ENCODE measurements around the gene CDC42BPA. TPM values are rescaled to one million over a fixed set of nuclear protein-coding genes. Genes with fewer than 3 reads are reported as not detected.

CDC42BPA gene
- total RNA-seq, 1 experiment from 2014 or later, result 102 TPM

GRCh38 chr1:226995365-226996332 lies 322.6 kb downstream of the CDC42BPA start:
- no peak for TF ChIP-seq CTCF (IDR thresholded peaks at IDR 0.05; ENCODE audit: unreplicated experiment)
- POLR2A ChIA-PET, result interaction anchor here (0.6 to 1.2 kb wide), 2 partner anchors 15 to 55 kb away, joined by 3 read pairs; partner anchors contain the start of gene COQ8A
- CTCF ChIA-PET, result interaction anchor here (0.7 to 0.8 kb wide), 2 partner anchors 82 to 443 kb away, joined by 3 read pairs; no protein-coding TSS in a partner anchor
- no TSS peak for BruUV-seq (replicated peaks)
- Mint-ChIP-seq H3K27ac (ENCODE audit: low read depth, unreplicated experiment) (no peak overlapping the region), H3K9me3 (ENCODE audit: unreplicated experiment) (no peaks in the 10 kb centered on the region), H3K4me3 (ENCODE audit: unreplicated experiment) (no peak overlapping the region), H3K27me3 (ENCODE audit: insufficient read depth, unreplicated experiment) (no peaks in the 10 kb centered on the region), H3K4me1 (ENCODE audit: insufficient read depth, unreplicated experiment) (no peaks in the 10 kb centered on the region), H3K36me3 (ENCODE audit: insufficient read depth, unreplicated experiment) (peaks cover 61% of the 10 kb centered on the region)
- no peak for DNase-seq (ENCODE audit: unreplicated experiment)
- intact Hi-C loops (cut with micrococcal nuclease), result no loop called here

- no peaks in the 10 kb centered on the region for H3K27me3 Mint-ChIP-seq (ENCODE audit: insufficient read depth, unreplicated experiment)
- no peak overlapping the region for H3K4me3 Mint-ChIP-seq (ENCODE audit: unreplicated experiment)
- BruUV-seq (replicated peaks), result no TSS peak
- intact Hi-C loops (cut with micrococcal nuclease), result no loop called here
- H3K4me1 Mint-ChIP-seq (ENCODE audit: insufficient read depth, unreplicated experiment), result no peaks in the 10 kb centered on the region
- CTCF ChIA-PET, result interaction anchor here (0.7 to 0.9 kb wide), 3 partner anchors 27 to 444 kb away, joined by 3 read pairs; no protein-coding TSS in a partner anchor
- no peak overlapping the region for H3K27ac Mint-ChIP-seq (ENCODE audit: low read depth, unreplicated experiment)
- no peak for DNase-seq (ENCODE audit: unreplicated experiment)
- no peaks in the 10 kb centered on the region for H3K9me3 Mint-ChIP-seq (ENCODE audit: unreplicated experiment)
- no peak for TF ChIP-seq CTCF (IDR thresholded peaks at IDR 0.05; ENCODE audit: unreplicated experiment)
- POLR2A ChIA-PET, result no interaction called here
- H3K36me3 Mint-ChIP-seq (ENCODE audit: insufficient read depth, unreplicated experiment), result peaks cover 59% of the 10 kb centered on the region
These were observed 323.5 kb downstream of the CDC42BPA start for GRCh38 chr1:226994586-226995364.

- Mint-ChIP-seq H3K36me3 (ENCODE audit: insufficient read depth, unreplicated experiment) (peaks cover 58% of the 10 kb centered on the region), H3K4me3 (ENCODE audit: unreplicated experiment) (no peak overlapping the region), H3K4me1 (ENCODE audit: insufficient read depth, unreplicated experiment) (no peaks in the 10 kb centered on the region), H3K27me3 (ENCODE audit: insufficient read depth, unreplicated experiment) (no peaks in the 10 kb centered on the region), H3K9me3 (ENCODE audit: unreplicated experiment) (no peaks in the 10 kb centered on the region), H3K27ac (ENCODE audit: low read depth, unreplicated experiment) (no peak overlapping the region)
- ChIA-PET CTCF (interaction anchor here (0.8 to 0.9 kb wide), 2 partner anchors 28 to 53 kb away, joined by 3 read pairs; no protein-coding TSS in a partner anchor), POLR2A (interaction anchor here (0.6 to 0.9 kb wide), 3 partner anchors 26 to 1306 kb away, joined by 3 to 5 read pairs (median 3); no protein-coding TSS in a partner anchor)
- intact Hi-C loops (cut with micrococcal nuclease), result no loop called here
- BruUV-seq (replicated peaks), result no TSS peak
- DNase-seq (ENCODE audit: unreplicated experiment), result no peak
- no peak for TF ChIP-seq CTCF (IDR thresholded peaks at IDR 0.05; ENCODE audit: unreplicated experiment)
These were observed 324.3 kb downstream of the CDC42BPA start for GRCh38 chr1:226993814-226994585.
